ENCODE results near the gene SCARB1.
"Not testable (repeated sequence)": the region's sequence is repeated elsewhere in the genome, so short reads cannot be mapped to it uniquely, and the experiment has no call there.

SCARB1 gene

GRCh38 chr12:124884587-124885438, 21.1 kb upstream of the SCARB1 start:
- no peak for DNase-seq (ENCODE audit: low spot score)

GRCh38 chr12:124883263-124884130, 19.8 kb upstream of the SCARB1 start:
- DNase-seq (ENCODE audit: low spot score), result no peak

GRCh38 chr12:124881123-124881522, 17.5 kb upstream of the SCARB1 start:
- DNase-seq (ENCODE audit: low spot score), result no peak

GRCh38 chr12:124880335-124880734, 16.7 kb upstream of the SCARB1 start:
- DNase-seq (ENCODE audit: low spot score), result not testable (repeated sequence)

GRCh38 chr12:124878795-124879516, 15.3 kb upstream of the SCARB1 start:
- DNase-seq (ENCODE audit: low spot score), result no peak

- DNase-seq (ENCODE audit: low spot score), result no peak
Measured at GRCh38 chr12:124877423-124877822, 13.8 kb upstream of the SCARB1 start.

- DNase-seq (ENCODE audit: low spot score), result no peak
Measured at GRCh38 chr12:124876171-124876570, 12.5 kb upstream of the SCARB1 start.

GRCh38 chr12:124875803-124876132, 12.1 kb upstream of the SCARB1 start:
- no peak for DNase-seq (ENCODE audit: low spot score)

- no peak for DNase-seq (ENCODE audit: low spot score)
Measured at GRCh38 chr12:124874988-124875802, 11.5 kb upstream of the SCARB1 start.

- no peak for DNase-seq (ENCODE audit: low spot score)
Measured at GRCh38 chr12:124874188-124874587, 10.5 kb upstream of the SCARB1 start.

- DNase-seq (ENCODE audit: low spot score), result no peak
Measured at GRCh38 chr12:124872068-124872719, 8.5 kb upstream of the SCARB1 start.

- DNase-seq (ENCODE audit: low spot score), result no peak
Measured at GRCh38 chr12:124871297-124871696, 7.6 kb upstream of the SCARB1 start.

- no peak for DNase-seq (ENCODE audit: low spot score)
Measured at GRCh38 chr12:124870515-124870914, 6.9 kb upstream of the SCARB1 start.

- DNase-seq (ENCODE audit: low spot score), result no peak
Measured at GRCh38 chr12:124869059-124869665, 5.5 kb upstream of the SCARB1 start.

GRCh38 chr12:124868252-124869058, 4.8 kb upstream of the SCARB1 start:
- DNase-seq (ENCODE audit: low spot score), result no peak

- no peak for DNase-seq (ENCODE audit: low spot score)
Measured at GRCh38 chr12:124867401-124867930, 3.8 kb upstream of the SCARB1 start.

- DNase-seq (ENCODE audit: low spot score), result no peak
Measured at GRCh38 chr12:124866883-124867400, 3.3 kb upstream of the SCARB1 start.

GRCh38 chr12:124866195-124866882, 2.7 kb upstream of the SCARB1 start:
- no peak for DNase-seq (ENCODE audit: low spot score)

- no peak for DNase-seq (ENCODE audit: low spot score)
Measured at GRCh38 chr12:124865728-124866127, 2.1 kb upstream of the SCARB1 start.
